Measurements from ENCODE around the gene SMAD7.

- TF ChIP-seq, protein P1, sequence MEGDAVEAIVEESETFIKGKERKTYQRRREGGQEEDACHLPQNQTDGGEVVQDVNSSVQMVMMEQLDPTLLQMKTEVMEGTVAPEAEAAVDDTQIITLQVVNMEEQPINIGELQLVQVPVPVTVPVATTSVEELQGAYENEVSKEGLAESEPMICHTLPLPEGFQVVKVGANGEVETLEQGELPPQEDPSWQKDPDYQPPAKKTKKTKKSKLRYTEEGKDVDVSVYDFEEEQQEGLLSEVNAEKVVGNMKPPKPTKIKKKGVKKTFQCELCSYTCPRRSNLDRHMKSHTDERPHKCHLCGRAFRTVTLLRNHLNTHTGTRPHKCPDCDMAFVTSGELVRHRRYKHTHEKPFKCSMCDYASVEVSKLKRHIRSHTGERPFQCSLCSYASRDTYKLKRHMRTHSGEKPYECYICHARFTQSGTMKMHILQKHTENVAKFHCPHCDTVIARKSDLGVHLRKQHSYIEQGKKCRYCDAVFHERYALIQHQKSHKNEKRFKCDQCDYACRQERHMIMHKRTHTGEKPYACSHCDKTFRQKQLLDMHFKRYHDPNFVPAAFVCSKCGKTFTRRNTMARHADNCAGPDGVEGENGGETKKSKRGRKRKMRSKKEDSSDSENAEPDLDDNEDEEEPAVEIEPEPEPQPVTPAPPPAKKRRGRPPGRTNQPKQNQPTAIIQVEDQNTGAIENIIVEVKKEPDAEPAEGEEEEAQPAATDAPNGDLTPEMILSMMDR (IDR thresholded peaks at IDR 0.05), result no peak
- no peak for TF ChIP-seq ZFX (IDR thresholded peaks at IDR 0.05; ENCODE audit: borderline replicate concordance)
These were observed 6.4 kb upstream of the SMAD7 start for GRCh38 chr18:48957136-48957535.
